Renal cortical epithelial cell (primary cell): ENCODE data around the gene GYPC. TPM values are rescaled to one million over a fixed set of nuclear protein-coding genes. Genes with fewer than 3 reads are reported as not detected.
"Not testable (repeated sequence)": the region's sequence is repeated elsewhere in the genome, so short reads cannot be mapped to it uniquely, and the experiment has no call there.

Experiments
- DNase-seq: peaks from one replicate; pipeline ENCODE4 v3.0.0-alpha.2; 2011; ENCODE audit warnings: low read depth
- total RNA-seq: library from RNA; depleted of rRNA; stranded (reverse); fragments of >200 nt; gene quantifications from 2 replicates; pipeline ENCODE4 v1.2.3, GENCODE V29; 2014

The GYPC gene
- total RNA-seq, 1 donor from 2014 or later, result 22.3 TPM

DNA sequence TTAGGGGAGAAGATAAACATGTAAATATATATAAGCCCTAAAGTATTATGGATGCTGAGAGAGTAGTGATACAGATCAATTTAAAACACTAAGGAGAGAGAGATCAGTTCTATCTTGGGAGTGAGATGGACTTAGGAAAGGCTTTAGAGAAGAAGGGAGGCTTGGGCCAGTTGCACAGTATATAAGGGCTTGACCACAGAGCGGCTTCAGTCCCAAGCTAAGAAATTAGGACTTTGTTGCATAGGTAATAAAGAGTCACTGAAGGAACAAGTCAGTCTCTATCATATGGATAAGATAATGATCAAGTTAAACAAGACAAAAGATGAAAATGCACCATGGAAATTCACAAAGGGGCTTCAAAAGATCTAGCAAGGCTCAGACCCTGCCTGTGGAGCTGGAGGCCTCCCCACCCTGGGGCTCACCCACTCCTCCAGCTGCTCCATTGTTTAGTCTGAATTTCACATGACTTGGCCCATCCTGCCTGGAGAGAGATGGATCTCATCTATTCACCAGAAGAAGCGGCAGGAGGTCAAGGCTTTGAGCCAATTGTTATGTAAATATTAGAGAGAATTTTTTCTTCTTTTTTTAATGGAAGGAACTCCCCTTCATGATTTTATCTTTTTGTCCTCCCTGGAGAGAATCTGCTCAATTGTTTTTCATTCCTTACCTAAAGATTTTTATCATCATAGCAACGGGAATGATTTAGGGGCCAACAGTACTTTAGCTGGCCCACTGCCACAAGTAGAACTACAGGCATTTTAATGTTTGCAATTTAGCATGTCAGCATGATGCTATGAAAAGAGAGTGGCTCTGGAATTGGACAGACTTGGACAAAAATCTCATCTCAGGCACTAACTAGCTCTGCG is 44.0 kb downstream of the GYPC start:
- no peak for DNase-seq

DNA sequence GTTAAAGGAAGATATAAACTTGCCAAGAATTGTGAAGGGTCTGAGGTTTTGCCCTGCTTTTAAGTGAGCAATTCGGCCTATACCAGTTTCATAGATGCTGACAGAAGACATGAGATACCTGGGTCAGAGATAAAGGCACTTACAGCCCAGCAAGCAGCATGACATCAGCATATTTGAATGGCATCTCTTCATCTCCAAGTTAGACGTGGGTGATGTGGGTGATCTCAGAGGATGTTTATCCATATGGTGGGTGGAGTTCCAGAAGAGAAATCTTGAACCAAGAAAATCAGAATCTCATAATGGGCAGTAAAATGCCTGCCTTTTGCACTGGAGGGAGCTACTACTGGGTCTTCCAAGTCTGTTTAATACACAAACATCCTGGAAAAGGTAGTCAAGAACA is 44.7 kb downstream of the GYPC start:
- no peak for DNase-seq

GRCh38 chr2:126703311-126703710 is 47.4 kb downstream of the GYPC start:
- DNase-seq, result no peak

DNA sequence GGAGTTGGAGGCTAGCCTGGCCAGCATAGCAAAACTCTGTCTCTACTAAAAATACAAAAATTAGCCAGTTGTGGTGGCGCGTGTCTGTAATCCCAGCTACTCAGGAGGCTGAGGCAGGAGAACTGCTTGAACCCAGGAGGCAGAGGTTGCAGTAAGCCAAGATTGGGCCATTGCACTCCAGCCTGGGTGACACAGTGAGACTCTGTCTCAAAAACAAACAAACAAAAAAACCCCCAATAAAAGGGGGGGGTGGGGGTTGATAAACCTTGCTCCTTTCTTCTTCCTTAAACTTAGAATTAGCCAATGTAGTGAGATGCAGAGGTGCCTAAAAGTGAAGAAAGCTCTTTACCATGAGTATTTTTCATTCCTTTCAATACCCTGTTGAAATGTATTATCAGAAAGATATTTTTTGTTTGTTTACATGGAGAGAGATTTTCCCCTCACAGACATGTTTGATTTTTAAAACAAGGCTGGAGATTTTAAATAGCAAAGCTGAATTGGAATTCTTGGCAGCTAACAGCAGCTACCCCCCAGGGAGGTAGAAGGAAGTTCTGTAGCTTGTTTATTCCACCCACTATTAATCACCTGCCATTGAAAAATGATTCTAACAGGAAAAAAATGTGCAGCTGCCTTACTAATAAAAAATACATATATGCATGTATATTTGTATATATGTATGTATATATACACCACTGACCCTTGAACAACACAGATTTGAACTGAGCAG is 48.6 kb downstream of the GYPC start:
- DNase-seq, result peak; percentile 49

GRCh38 chr2:126707191-126707590 is 51.2 kb downstream of the GYPC start:
- no peak for DNase-seq

DNA sequence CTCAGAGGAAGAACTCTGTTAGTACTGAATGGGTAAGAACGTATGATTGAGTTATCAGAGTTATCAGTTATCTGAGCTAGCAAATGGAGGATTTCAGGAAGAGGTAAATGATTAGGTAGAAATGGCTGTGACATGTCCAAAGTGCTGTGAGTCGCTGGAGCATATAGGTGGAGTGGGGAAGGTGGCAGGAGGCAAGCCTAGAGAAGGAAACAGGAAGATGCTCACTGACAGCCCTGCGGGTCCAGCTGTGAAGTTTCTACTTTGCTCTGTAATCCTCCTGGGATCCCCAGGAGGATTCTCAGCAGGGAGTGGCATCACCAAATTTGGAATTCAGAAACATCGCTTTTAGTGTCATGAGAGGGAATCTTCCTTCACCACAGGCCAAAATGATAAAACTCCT is 52.0 kb downstream of the GYPC start:
- DNase-seq, result no peak

DNA sequence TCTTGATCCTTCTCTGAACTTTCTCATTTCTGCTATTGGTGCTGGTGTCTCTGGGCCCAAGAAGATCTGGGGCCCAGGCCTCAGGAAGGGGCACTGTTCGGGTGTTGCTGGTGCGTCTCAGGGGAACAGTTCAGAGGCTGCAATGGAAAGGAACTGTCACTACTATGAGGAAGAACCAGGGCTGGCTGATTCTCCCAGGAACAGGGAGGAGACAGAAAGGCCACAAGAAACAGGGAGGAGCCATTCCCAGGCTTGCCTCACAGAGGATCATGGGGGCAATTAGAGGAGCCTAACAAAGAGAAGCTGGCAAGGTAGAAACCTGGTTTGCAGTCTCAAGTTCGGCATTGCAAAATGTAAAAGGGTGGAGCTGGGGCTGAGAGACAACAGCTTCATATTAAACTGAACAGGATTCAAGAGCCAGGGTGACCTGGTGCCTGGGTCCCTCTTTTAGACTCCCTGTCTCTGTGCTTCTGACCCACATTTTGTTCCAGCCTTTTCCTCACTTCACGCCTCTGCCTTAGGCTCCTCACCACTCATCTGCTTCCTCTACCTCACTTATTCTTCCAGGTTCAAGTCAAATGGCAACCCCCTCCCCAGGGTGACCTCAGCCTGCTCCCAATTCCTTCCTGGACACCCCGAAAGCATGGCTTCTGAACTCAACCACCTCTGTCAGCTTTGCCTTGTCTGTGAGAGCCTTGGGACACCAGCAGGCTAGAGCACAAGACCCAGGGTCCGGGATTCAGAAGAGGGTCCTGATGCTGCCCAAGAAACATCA is 58.4 kb downstream of the GYPC start:
- no peak for DNase-seq

GRCh38 chr2:126715111-126715510 is 59.2 kb downstream of the GYPC start:
- no peak for DNase-seq

GRCh38 chr2:126715576-126716406 is 59.8 kb downstream of the GYPC start:
- no peak for DNase-seq

DNA sequence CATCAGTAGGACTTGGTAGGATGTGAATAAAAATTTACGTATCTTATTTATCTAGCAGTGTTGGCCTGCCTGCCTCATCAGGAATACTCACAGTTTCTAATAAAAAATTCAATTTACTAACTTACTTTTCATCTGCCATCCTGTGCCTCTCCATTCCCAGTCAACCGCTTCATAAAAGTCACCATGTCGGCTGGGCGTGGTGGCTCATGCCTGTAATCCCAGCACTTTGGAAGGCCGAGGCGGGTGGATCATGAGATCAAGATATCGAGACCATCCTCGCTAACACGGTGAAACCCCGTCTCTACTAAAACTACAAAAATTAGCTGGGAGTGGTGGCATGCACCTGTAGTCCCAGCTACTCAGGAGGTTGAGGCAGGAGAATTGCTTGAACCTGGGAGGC is 61.3 kb downstream of the GYPC start:
- DNase-seq, result not testable (repeated sequence)

DNA sequence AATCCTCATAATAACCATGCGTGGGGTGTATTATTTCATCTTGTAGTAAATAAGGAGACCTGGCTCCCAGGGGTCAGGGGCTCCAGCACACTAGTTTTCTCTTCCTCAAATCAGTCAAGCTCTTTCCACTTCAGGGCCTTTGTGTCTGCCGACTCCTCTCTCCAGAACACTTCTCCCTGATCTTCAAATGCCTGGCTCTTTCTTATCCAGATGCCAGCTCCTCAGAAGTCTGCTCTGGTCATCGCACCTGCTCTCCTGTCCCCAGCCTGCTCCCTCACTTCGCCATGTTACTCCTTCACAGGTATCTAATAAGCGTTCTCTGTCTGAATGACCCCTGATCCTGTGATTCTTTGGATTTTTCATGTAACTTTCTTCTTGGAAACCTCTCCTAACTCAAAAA is 62.0 kb downstream of the GYPC start:
- no peak for DNase-seq

DNA sequence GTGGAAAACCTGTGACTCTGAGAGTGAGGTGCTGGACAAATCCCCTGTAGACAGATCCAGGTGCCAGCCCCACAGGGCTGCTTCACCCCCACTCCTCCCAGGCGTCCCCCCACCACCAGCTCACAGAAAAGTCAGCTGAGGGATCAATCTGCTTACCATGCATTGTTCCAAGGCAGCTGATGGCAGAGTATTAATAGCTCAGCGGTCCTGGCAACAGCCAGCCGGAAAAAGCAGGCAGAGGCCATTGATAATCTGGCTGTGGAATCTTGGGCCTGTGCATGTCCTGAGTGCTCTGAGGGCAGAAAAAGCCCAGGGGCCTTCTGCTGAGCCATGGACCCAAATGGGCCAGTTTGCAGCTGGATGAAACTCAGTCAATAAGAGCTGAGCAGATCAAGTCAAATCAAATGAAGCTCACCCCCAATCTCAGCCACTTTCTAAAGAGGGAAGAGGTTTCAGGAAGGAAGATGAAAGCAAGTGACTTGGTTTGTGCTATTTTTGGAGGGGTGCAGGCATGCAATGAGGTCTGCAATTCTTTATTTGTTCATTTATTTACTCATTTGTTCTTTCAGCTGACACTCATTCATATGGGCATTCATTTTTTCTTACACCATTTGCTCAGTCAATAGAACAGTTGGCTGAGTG is 63.4 kb downstream of the GYPC start:
- DNase-seq, result no peak

GRCh38 chr2:126719833-126720351 is 63.9 kb downstream of the GYPC start:
- DNase-seq, result no peak

DNA sequence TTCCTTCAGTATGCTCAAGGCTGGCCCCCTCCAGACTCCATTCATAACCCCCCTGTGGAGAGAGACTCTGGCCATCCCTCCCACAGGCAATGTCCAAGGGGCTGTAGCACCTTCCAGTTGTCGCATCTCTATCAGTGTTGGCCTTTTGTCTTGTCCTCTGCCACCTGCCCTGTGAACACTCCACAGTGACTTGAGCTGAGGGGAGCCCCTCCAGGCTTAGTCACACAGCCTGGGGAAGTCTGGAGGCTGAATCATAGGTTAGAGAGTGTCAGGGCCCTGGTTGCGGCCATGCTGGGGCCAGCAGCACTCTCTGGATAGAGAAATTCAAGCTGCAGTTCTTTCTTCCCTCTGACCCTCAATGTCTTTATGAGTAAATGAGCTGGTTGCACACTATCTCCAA is 64.7 kb downstream of the GYPC start:
- DNase-seq, result no peak

- DNase-seq, result no peak
These were observed 66.1 kb downstream of the GYPC start for GRCh38 chr2:126722081-126722480.

DNA sequence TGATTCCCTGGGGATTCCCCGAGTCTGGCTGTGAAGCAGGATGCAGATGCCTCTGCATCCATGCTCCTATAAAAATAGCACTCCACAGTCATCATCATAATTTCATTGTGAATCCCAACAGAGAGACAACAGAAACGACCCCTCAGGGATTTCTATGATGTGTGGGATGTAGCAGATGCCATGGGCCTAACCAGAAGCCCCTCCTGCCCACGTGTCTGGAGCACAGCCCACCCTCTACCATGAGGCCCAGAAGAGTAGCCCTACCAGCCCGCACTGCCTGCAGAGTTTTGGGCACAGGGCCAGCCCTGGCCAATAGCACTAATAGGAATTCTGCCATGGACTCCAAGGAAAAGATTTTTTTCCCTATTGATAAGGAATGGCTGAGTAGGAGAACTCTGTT is 66.6 kb downstream of the GYPC start:
- no peak for DNase-seq

- no peak for DNase-seq
These were observed 67.4 kb downstream of the GYPC start for GRCh38 chr2:126723281-126723815.

DNA sequence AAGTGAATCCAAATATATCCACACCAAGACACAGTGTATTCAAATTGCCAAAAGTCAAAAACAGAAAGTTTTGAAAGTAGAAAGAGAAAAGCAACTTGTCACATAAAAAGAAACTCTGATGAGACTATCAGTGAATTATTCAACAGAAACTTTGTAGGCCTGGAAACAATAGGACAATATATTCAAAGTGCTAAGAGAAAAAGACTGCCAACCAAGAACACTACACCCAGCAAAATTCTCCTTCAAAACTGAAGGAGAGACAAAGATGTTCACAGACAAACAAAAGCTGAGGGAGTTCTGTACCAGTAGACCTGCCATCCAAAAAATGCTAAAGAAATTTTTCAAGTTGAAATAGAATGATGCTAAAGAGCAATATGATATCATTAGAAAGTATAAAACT is 69.6 kb downstream of the GYPC start:
- DNase-seq, result no peak

DNA sequence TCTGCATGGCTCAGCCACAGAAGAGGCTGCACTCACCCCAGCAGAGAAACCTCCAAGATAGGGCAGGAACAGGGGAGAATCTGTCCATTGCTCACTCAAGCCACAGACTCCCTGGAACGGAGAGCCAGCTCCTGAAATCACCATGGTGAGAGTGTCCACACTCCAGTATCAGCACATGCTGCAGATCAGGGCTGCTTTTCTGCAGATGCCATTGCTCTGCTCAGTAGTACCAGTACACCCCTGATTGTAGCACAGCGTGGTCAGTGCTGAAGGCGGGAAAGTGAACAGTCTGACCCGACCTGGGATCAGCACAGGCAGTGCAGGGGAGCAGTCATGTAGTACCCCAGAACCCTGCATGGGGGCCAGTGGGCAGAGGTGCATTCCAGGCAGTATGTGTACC is 73.9 kb downstream of the GYPC start:
- no peak for DNase-seq

DNA sequence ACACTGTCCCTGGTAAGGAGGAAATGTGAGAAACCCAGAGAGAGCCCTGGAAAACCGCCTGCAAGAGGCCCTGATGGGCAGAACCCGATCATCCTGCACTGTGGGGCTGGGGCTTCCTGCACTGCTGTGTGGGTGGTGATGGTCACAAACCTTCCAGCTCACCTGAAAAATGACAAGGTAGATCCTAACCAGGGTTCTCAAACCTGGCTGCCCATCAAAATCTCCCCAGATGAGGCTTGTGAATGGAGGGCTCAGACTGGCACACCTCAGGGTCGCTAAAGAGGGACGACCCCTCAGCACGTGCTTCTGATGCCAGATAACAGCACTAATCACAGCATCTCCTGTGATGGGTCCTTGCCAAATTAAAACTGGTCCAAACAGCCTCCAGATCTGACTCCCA is 74.7 kb downstream of the GYPC start:
- no peak for DNase-seq

DNA sequence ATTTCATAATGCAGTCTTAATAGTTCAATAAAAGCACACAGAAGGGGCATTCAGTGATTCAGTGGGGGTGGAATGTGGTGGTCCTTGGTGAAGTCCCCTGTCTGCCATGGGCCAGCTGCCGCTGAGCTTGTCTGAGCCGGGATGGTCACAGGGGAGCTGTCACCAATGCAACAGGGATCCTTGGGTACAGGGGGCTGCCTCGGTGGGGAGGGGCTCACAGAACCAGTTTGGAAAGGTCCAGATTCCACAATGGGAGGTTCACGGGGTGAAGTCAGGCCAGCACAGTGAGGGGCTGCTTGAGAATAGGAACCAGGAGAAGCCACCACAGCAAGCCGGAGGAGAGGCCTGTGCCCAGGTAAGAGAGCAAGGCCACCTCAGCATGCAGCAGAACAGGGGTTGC is 75.4 kb downstream of the GYPC start:
- DNase-seq, result no peak
